Breast epithelium (tissue), 3 donors: ENCODE measurements around the gene LCN6.

Experiments
- CTCF ChIP-seq, 3 donors: fragments of 450-650 bp; IDR thresholded peaks; one replicate each; pipeline ENCODE4 v1.5.1; 2016 to 2017; ENCODE audit warnings: antibody characterized with exemption in 3 of 3, mild to moderate bottlenecking in 3 of 3, moderate library complexity in 3 of 3
- POLR2A ChIP-seq: fragments of 450-650 bp; IDR thresholded peaks from one replicate; pipeline ENCODE4 v1.6.1; 2016; ENCODE audit warnings: antibody characterized with exemption, mild to moderate bottlenecking, moderate library complexity
- POLR2AphosphoS5 ChIP-seq, 3 donors: sonication (generic); formaldehyde crosslinking; IDR thresholded peaks; one replicate each; pipeline ENCODE4 v1.6.1; 2017; ENCODE audit warnings: antibody characterized with exemption in 3 of 3

GRCh38 chr9:136762221-136762691 lies 13.9 kb upstream of the LCN6 start:
- no peak for TF ChIP-seq CTCF (IDR thresholded peaks at IDR 0.05)
- no peak for TF ChIP-seq POLR2A
- TF ChIP-seq POLR2AphosphoS5 (IDR thresholded peaks at IDR 0.05), result no peak
